Muscle of leg (tissue), 11 donors: Measurements from ENCODE around the gene SORCS1. TPM values are rescaled to one million over a fixed set of nuclear protein-coding genes. Genes with fewer than 3 reads are reported as not detected.

ENCODE experiments used
- DNase-seq: peaks from one replicate; pipeline ENCODE4 v3.0.0; 2013
- H3K27ac ChIP-seq: one replicate; pipeline ENCODE4 v1.5.1; 2013; ENCODE audit warnings: mild to moderate bottlenecking, low read length, control low read depth
- H3K27me3 ChIP-seq: one replicate; pipeline ENCODE4 v1.6.1; 2013; ENCODE audit warnings: low read length; ENCODE audit not compliant: control insufficient read depth, insufficient read depth
- H3K36me3 ChIP-seq: one replicate; pipeline ENCODE4 v1.6.1; 2013; ENCODE audit warnings: low read length; ENCODE audit not compliant: control insufficient read depth, insufficient read depth
- H3K4me1 ChIP-seq: one replicate; pipeline ENCODE4 v1.6.1; 2013; ENCODE audit warnings: low read length; ENCODE audit not compliant: control insufficient read depth, insufficient read depth
- H3K4me3 ChIP-seq: one replicate; pipeline ENCODE4 v1.5.1; 2013; ENCODE audit warnings: low read length, control low read depth
- H3K9me3 ChIP-seq: replicated peaks from 2 replicates; pipeline ENCODE4 v1.6.1; 2013; ENCODE audit warnings: low read depth, low read length; ENCODE audit not compliant: control insufficient read depth
- WGBS: methylation state at CpG from one replicate; pipeline ENCODE4 v1.1.5; 2013; ENCODE audit warnings: missing lambda C conversion rate; ENCODE audit not compliant: insufficient coverage; 5-methylcytosine and 5-hydroxymethylcytosine counted together
- polyA plus RNA-seq, 8 donors: library from polyadenylated mRNA; unstranded; fragments of 120-200 nt; gene quantifications; one replicate each; pipeline versions ENCODE4 v1.2.1 to v1.2.3, GENCODE V29; 2013; ENCODE audit warnings: inconsistent platforms in 1 of 8, low replicate concordance in 1 of 8; ENCODE audit not compliant: insufficient read length in 8 of 8, insufficient read depth in 1 of 8
- total RNA-seq: library from RNA; stranded (reverse); fragments of 120-200 nt; gene quantifications from one replicate; pipeline ENCODE4 v1.2.4, GENCODE V29; 2013

The SORCS1 gene
- total and polyA plus RNA-seq, 9 donors = 2.4 to 6.2 (median 3.8) TPM

- no peak overlapping the region for H3K4me3 ChIP-seq
- WGBS = no CpG with 5 or more reads among the region's 3 CpGs
- no peak for DNase-seq
- H3K27ac ChIP-seq = no peak overlapping the region
- no peaks in the 10 kb centered on the region for H3K27me3 ChIP-seq
- no peaks in the 10 kb centered on the region for H3K4me1 ChIP-seq
- no peaks in the 10 kb centered on the region for H3K36me3 ChIP-seq
- H3K9me3 ChIP-seq = no peaks in the 10 kb centered on the region
Observed at GRCh38 chr10:107002068-107002467, 162.4 kb downstream of the SORCS1 start.

DNA sequence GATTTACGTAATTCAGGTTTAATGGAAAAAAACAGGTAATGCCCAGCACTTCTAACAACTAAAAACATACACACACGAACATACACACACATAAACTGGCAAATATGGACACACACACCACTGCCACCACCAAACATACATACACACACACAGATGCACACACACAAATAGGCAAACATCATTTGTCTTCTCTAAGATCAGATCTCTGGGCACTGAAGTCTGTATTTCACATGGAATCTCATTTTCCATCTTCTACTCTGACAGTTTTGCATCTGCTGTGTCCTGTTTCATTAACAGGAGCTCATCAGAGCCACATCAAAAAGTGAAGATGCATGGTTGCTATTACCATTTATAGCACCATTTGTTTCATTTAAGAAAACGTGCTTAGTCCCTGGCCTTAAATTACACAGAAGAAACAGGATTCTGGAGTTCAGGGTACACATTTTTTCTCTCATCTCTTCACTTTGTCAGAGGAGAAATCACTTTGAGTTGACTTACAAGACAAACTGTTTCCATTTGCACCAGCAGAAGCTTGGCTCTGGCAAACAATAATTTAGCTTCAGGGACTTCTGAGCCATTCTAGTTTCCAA, 165.3 kb downstream of the SORCS1 start:
- H3K27ac ChIP-seq = no peak overlapping the region
- no peaks in the 10 kb centered on the region for H3K9me3 ChIP-seq
- H3K4me3 ChIP-seq = no peak overlapping the region
- no peaks in the 10 kb centered on the region for H3K27me3 ChIP-seq
- DNase-seq = peak; percentile 17
- H3K36me3 ChIP-seq = no peaks in the 10 kb centered on the region
- 58% methylated on average over 2 of the region's 3 CpGs for WGBS
- H3K4me1 ChIP-seq = no peaks in the 10 kb centered on the region

DNA sequence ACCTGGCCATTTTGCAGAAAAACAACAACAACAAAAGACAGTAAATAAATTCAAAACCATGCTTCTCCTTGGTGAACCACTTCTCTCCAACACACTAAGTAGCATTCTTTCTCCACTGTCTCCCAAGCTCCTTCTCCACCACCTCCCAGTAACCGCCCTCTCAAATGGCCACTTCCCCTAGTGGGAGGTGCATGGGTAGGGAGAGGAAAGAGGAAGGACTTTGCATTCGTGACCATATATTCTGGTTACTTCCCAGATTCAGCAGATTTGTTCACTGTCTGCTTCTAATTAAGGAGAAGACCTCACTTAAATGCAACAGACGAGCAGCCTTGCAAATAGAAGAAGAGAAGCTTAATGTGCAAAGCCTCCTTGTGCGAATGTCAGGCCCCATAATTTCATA, 166.8 kb downstream of the SORCS1 start:
- DNase-seq = peak; percentile 73
- H3K27ac ChIP-seq = no peak overlapping the region
- no peaks in the 10 kb centered on the region for H3K4me1 ChIP-seq
- H3K4me3 ChIP-seq = no peak overlapping the region
- no peaks in the 10 kb centered on the region for H3K36me3 ChIP-seq
- H3K27me3 ChIP-seq = no peaks in the 10 kb centered on the region
- no CpG with 5 or more reads among the region's 4 CpGs for WGBS
- H3K9me3 ChIP-seq = no peaks in the 10 kb centered on the region

DNA sequence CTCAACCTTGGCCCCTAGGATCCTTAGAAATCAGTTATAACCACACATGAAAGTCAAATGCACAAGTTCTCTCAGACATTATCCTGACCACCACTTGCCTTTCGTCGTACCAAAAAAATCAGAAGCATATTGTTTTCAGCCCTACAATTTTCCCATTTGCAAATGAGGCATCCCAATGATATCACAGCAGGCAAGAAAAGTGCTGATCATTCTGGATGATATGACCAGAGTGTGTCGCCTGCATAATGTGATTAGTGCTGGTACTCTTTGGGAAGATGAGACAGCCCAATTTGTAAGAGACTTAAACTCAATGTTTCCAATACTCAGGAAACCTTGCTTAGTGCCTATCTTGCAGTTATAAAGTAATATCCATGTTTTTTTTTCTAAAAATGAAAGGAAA, 168.0 kb downstream of the SORCS1 start:
- Histone ChIP-seq H3K36me3 (no peaks in the 10 kb centered on the region), H3K27ac (no peak overlapping the region), H3K4me3 (no peak overlapping the region), H3K27me3 (no peaks in the 10 kb centered on the region), H3K4me1 (no peaks in the 10 kb centered on the region), H3K9me3 (no peaks in the 10 kb centered on the region)
- DNase-seq = no peak
- no CpG with 5 or more reads among the region's 3 CpGs for WGBS

GRCh38 chr10:106992055-106992454, 172.5 kb downstream of the SORCS1 start:
- H3K36me3 ChIP-seq = no peaks in the 10 kb centered on the region
- peak; percentile 45 for DNase-seq
- WGBS = no CpG with 5 or more reads among the region's 4 CpGs
- peaks cover 2% of the 10 kb centered on the region for H3K27me3 ChIP-seq
- no peaks in the 10 kb centered on the region for H3K4me1 ChIP-seq
- no peak overlapping the region for H3K4me3 ChIP-seq
- no peak overlapping the region for H3K27ac ChIP-seq
- H3K9me3 ChIP-seq = no peaks in the 10 kb centered on the region

DNA sequence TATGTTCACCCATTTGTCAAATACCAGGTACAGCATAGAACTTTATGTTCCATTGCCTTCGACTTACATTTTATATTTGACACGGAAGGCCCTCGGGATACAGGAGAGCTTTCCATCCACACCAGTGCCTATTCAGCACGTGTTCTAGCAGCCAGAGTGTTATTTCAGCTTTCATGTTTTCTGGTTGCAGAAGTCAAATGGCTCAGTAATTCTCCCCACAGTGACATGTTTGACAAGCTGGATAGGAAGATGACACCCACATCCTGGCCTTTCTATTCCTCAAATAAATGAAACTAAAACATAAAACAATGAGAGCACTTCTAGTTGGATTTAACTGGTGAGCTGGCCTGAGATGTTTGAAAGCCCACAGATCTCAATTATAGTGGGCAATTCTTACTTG, 173.4 kb downstream of the SORCS1 start:
- H3K9me3 ChIP-seq = no peaks in the 10 kb centered on the region
- 71% methylated on average over 4 of the region's 4 CpGs for whole genome bisulfite sequencing
- H3K27me3 ChIP-seq = peaks cover 2% of the 10 kb centered on the region
- H3K27ac ChIP-seq = no peak overlapping the region
- H3K4me1 ChIP-seq = no peaks in the 10 kb centered on the region
- H3K36me3 ChIP-seq = no peaks in the 10 kb centered on the region
- H3K4me3 ChIP-seq = no peak overlapping the region
- no peak for DNase-seq

DNA sequence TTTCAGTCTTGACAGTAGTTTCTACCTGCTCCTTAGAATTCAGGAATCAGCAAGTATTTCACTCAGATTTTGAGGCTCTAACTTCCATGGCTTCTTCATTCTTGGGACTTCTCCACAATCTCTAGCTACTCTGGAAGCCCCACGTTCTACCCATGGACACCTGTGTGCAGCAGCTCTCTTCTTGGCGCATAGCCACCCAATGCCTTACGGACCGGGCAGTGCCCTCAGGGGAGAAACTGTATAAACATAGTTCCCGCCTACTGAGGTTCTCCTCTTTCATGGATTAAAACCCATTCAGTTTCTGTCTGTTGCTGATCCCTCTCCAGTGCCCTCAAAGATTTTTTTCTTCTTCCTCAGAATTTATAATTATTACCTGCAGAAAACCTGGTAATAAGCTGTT, 177.1 kb downstream of the SORCS1 start:
- no peak for DNase-seq
- Histone ChIP-seq H3K9me3 (no peaks in the 10 kb centered on the region), H3K27me3 (peaks cover 4% of the 10 kb centered on the region), H3K27ac (no peak overlapping the region), H3K36me3 (no peaks in the 10 kb centered on the region), H3K4me1 (no peaks in the 10 kb centered on the region), H3K4me3 (no peak overlapping the region)
- 71% methylated on average over 5 of the region's 5 CpGs for WGBS

DNA sequence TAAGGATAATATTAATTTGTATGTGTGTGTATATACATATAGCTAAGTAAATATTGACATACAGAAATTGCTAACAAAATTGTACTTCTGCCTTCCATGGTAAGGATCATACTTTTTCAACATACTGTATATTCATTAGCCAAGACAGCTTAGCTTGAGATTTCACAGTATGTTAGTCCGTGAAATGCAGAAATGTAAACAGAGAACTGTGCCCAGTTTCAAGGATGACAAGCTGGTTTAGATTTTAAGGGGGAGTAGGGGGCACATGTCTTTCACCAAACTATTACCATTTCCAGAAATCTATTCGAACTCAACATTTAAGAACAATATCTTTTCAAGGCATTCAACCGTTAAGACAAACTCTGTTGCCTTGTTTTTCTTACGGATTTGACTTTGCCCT, 182.2 kb downstream of the SORCS1 start:
- H3K9me3 ChIP-seq = no peaks in the 10 kb centered on the region
- no peak overlapping the region for H3K4me3 ChIP-seq
- whole genome bisulfite sequencing = no CpG with 5 or more reads among the region's 4 CpGs
- H3K27me3 ChIP-seq = peaks cover 2% of the 10 kb centered on the region
- no peak for DNase-seq
- H3K27ac ChIP-seq = no peak overlapping the region
- H3K4me1 ChIP-seq = no peaks in the 10 kb centered on the region
- H3K36me3 ChIP-seq = no peaks in the 10 kb centered on the region

DNA sequence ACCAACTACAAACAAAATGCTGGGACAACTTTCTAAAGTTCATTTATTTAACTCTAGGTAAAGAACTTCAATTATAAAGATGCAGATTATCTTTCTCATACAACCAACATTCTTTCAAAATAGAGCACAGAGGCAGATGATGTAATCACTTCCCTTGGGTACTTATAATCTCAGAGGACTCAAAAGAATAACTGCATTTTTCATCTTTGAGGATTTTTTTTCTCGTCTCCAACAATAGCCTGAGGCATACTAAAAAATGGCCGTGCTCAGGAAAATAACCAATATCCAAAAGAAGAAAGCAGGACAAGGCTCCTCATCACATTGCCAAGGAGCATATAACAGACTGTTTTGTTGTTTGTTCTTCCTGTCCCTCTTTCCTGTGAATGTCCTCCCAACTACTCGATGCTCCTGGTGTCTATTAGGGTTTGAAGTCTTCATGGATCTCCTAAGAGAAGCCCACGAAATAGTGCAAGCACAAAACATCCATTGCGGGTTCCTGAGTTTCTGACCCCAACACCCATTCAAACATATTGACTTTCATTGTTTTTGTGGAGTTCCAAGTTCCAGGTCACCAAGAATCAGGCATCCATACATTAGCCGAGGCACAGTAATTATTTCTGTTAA, 182.9 kb downstream of the SORCS1 start:
- no peak for DNase-seq
- H3K27me3 ChIP-seq = peaks cover 2% of the 10 kb centered on the region
- no peaks in the 10 kb centered on the region for H3K4me1 ChIP-seq
- no peak overlapping the region for H3K27ac ChIP-seq
- no peaks in the 10 kb centered on the region for H3K9me3 ChIP-seq
- no peak overlapping the region for H3K4me3 ChIP-seq
- H3K36me3 ChIP-seq = no peaks in the 10 kb centered on the region
- no CpG with 5 or more reads among the region's 6 CpGs for WGBS

DNA sequence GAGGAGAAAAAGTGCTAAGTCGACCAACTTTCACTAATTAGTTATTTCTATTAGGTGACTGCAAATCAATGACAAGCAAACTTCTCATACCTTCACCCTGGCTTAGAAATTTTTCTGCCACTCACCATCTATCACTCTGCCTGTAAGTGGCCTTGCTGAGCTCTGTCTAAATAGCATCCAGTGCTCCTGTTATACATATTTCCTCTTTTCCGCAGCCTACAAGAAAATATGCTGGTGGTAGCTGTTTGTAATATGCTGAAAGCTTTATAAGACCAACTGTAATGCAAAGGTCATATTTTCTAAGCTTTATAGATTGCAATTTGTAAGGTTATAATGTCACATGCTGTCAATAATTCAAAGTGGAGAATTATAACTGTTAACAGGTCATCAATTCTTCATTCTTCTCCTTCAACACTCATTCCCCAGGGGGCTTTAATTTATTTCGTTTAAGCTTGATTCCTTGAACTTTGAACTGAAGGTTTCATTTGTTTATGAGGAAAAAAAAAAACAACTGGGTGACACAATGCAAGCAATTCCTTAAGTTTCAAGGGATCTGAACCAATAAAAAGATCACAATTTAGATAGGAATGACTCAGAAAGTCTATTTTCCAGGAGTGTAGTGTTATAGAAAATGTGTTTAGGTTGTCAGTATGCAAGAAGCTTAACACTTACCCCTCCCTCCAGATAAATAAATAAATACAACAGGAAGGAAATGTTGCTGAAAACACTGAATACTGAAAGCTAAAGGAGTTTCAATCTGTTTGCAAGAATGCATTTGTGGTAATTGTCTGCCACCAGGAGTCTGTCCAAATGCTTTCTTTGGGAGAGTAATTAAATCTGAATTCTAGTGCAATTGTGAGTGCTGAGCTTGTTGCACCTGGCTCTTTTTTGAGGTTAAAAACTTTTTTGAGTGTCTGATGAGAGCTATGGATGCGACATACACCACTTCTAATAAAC, 183.7 kb downstream of the SORCS1 start:
- H3K4me3 ChIP-seq = no peak overlapping the region
- H3K27ac ChIP-seq = no peak overlapping the region
- WGBS = no CpG with 5 or more reads among the region's 4 CpGs
- no peaks in the 10 kb centered on the region for H3K9me3 ChIP-seq
- DNase-seq = peak; percentile 42
- H3K4me1 ChIP-seq = no peaks in the 10 kb centered on the region
- H3K27me3 ChIP-seq = peaks cover 2% of the 10 kb centered on the region
- no peaks in the 10 kb centered on the region for H3K36me3 ChIP-seq
